SIG-M5 (cell line): ENCODE measurements around the gene NCK2.

Source experiments
- DNase-seq: peaks from one replicate; lab custom pipeline; 2025; lab: John Stamatoyannopoulos, UW

NCK2 gene

DNA sequence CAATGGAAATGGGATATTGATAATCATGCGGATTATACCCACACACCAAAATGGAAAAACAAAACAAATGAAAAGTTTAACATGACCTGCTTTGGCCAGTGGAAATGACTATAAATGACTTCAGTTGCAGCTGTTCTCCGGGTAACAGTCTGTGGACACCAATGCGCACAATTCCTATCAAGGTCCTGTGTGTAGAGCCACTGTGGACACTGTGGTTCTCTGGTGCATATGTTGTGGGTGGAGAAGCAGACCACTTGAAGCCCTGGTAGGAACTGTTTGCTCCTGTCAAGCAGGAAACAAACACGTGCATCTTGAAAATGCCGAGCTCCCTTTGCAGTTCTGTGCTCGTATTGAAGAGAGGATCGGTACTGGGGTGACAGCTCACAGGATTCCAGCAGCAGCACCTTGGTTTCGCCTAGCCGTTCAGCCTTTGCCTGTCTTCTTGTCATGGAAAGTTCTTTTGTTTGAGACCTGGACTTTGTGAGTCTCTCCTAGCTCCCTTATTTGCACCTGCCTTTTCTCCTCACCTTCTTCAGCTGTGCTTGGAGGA lies 32.9 kb downstream of the NCK2 start:
- no peak for DNase-seq

DNA sequence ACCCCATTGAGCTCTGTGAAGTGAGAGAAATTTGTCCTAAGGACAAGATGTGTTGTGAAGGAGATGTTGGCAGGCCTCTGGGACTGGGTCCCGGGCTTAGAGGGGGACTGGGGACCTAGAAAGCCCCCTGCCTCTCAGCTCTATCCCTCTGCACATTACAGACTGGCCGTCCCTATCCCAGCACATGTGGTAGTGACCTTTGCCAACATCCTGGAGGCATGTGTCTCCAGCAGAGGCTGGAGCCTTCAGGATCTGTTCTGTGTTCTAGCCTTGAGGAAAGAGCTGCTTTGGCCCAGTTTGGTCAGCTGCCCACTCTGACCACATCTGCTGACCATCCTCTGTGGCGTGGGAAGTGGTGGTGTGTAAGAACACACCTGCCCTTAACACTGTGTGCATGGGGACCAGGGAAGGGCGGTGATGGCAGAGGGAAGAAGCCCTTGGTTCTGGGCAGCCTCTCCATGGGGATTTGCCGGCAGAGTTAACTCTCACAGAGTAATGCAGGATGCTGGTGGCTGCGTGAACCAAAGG lies 33.4 kb downstream of the NCK2 start:
- DNase-seq: no peak

DNA sequence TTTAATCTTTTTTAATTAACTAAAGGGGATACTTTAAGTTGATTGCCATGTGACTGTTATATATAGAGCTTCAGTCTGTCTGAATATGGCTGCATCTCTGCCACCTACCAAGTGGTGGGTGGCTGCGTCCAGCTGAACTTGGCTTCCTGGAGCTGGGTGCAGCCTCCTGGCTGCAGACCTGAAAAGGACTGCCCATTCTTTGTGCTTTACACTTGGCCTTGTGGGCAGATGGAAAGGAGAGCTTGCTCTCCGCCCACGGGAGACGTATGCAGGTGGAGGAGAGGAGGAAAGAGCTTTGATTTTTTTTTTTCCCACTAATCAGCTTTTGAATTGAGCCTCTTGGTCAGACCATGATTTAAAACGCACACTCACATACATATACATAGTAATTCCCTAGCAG lies 34.7 kb downstream of the NCK2 start:
- DNase-seq: no peak

DNA sequence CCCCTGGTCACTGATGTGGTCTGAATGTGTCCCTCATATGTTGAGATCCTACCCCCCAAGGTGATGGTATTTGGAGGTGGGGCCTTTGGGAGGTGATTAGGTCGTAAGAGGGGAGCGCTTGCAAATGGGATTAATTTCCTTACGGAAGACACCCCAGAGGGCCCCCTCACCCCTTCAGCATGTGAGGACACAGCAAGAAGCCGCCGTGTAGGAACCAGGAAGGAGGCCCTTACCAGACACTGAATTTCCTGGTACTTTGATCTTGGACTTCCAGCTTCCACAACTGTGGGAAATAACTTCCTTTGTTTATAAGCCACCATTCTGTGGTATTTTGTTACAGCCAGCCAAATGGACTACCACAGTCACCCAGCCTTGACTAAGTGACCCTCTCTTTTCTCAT lies 35.9 kb downstream of the NCK2 start:
- DNase-seq: no peak

DNA sequence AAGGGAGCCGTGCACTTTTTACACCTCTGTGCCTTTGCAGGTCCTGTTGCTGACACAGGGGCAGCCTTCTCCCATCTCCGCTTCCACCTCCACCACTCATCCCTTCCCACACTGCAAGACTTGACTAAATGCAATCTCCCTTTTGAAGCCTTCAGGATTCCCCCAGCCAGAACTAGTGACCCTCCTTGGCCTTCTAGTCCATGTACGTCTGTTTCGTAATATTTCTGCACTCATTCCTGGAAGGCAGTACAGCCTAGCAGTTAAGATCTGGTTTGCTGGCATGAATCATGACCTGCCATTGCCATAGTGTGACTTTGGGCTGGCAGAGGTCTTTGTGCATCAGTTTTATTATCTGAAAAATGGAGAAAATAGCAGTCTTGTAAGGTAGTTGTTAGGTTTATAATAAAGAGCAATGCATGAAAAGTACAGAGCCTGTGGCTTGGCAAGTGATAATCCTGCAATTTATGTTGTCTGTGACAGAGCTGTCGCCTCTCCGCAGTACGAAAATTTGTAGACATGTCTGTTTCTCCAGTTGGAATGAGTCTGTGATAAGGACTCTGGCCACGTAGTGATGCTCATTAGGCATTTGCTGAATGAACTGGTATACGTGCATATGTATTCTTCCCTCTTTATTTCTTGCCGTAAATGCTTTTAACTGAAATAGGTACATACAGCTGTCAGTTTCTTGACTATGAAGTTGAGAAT lies 36.7 kb downstream of the NCK2 start:
- no peak for DNase-seq

DNA sequence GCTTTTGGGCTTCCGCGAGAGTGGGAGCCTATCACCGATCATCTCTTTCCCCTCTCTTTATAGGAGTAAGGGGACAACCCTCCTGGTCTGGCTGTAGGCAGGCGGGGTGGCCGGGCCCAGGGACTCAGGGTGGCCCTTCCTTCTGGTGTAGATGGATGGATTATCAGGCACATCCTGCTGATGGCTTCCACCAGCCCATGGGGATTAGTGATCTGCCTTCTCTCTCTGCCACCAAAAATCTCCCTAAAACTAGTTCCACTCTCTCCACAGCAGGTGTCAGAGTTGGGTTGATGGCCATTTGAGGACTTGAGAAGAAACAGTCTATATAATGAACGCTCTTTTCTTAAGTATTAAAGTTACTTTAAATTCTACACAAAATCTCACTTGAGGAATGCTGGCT lies 37.4 kb downstream of the NCK2 start:
- no peak for DNase-seq

DNA sequence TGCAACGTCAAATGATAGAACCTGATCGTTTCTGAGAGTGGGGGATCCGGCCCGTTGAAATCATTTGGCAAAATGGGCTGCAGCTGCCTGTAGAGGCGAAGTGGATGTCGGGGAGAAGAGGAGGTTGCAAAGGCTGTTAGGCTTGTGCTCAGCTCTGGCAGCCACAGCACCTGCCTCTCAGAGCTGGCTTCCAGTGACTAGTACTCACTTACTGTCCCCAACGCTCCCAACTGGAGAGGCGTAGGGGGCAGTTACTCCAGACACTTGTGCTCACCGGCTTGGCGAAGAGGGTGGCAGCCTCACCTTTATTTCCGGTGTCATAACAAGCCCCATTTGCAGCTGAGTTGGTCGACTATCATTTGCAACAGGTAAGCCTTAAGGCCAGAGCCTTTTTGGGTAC lies 37.9 kb downstream of the NCK2 start:
- no peak for DNase-seq

DNA sequence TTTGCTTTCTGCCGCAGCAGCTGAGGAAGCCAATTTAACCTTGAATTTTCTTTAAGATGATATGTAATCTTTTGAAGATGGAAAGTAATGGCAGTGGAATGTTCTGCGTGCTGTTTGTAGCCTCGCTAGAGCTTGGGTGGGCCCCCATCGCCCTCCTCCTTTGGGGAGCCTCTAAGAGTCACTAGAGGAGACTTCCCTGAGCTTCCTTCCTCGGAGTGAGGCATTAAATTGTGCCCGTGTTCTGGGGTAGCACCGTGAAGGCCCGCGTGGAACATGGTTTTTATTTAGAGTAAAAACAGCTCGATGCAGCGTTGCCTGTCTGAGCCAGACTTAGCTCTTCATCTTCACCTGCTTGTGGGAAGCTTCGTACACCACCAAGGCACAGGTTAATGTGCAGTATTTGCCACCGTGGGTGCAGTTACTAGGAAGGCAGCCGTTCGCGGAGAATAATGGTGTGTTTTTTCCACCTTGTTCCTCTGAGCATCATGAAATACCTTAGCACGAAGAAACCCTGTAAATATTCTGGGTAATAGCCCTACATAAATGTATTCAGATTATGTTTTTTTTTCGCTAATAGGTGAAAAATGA lies 38.5 kb downstream of the NCK2 start:
- no peak for DNase-seq

DNA sequence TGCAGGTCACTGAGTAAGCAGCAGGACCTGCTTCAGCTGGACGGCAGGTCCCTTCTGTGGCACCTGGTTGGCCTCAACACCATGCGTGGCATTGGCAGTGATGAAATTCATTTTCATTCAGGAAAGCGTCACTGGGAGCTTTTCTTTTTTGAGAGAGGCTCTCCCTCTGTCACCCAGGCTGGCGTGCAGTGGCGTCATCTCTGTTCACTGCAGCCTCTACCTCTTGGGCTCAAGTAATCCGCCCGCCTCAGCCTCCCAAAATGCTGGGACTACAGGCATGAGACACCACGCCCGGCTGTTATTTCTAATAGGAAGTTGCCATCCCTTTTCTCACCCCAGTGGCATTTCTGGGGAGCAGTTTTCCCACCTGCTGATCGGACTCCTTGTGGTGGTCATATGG lies 39.3 kb downstream of the NCK2 start:
- DNase-seq: no peak

DNA sequence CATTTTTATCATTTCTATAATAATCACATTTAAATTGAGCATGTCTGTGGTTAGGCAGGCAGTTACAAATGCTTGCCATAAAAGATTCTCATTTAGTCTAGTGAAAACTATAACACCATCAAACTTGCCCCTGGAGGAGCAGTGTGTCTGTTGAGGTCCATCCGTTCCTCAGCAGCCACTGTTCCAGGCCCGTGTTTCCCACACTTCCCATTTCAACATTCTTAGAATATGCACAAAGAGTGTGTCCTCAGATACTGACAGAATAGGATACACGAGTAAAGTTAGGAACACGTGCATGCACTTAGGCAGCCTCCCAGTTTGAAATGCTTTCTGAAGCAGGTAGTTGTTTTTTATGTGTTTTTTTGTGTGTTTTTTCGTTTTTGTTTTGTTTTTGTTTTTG lies 39.9 kb downstream of the NCK2 start:
- DNase-seq: no peak

DNA sequence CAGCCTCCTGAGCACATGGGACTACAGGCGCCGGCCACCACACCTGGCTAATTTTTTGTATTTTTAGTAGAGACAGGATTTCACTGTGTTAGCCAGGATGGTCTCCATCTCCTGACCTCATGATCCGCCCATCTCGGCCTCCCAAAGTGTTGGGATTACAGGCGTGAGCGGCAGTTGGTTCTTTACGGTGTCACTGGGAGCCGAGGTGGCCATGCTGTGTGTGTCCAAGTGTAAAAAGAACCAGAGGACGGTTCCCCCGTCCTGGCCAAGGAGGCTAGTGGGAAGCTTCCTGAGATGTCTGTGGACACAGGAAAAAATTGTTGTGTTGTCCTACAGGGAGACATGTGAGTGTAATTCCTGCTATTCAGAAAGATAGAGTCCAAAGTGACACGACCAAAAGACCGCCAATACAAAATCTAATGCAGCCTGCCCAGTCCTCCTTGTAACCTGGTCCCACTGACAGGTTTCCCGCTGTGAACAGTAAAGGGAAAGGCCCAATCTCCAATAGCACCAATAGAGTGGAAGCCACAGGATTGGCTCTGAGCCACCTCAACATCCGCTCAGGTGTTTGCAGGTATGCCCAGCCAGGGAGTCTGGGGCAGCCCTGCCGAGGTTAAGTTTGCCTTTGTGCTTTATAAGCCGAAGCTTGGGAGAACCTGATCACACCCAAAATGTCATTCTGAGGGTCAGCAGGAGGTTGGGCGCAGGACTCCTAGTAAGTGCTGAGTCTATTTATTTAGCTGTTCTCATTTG lies 40.6 kb downstream of the NCK2 start:
- DNase-seq: no peak

DNA sequence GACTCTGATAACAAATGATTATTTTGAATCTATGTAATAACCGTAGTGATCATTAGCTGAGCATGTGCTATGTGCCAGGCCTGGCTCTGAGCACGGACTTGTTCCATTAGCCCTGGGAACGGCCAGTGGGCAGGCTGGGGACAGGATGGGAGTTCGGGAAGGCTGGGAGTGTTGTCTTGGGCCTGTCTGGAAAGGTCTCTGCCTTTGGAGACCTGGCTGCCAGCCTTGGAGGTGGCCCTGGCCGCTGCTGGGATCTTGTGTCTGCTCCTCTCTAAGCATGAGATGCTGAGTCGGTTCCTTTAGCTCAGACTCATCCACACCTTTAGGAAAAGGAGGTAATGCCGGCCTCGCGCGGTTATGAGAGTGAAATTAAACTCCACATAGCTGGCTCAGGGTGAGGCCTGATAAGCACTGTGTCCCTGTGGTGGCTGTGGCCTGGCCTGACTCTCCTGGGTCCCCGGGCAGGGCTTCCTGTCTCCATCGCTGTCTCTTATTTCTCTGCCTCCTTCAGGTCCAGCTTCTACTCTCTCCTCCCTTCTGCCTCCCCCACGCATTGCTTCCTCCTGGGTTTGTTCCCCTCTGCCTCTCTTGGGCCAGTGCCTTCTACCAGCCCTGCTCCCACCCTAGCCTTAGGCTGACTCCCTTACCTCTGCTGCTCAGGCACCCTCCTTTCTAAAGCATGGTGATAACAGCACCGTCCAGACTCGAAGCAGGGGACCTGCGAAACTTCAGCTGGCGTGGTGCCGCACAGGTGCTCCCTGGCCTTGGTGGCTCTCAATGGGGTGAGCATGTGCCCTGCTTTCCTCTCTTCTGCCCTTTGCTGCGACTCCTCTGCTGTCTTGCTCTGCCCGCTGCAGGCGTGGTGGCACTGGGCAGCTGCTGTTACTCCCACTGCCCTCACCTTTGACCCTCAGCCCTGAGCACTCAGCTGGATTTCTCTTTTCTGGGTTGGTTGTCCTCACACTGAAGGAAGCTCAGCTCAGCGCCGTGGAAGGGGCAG lies 41.8 kb downstream of the NCK2 start:
- no peak for DNase-seq

DNA sequence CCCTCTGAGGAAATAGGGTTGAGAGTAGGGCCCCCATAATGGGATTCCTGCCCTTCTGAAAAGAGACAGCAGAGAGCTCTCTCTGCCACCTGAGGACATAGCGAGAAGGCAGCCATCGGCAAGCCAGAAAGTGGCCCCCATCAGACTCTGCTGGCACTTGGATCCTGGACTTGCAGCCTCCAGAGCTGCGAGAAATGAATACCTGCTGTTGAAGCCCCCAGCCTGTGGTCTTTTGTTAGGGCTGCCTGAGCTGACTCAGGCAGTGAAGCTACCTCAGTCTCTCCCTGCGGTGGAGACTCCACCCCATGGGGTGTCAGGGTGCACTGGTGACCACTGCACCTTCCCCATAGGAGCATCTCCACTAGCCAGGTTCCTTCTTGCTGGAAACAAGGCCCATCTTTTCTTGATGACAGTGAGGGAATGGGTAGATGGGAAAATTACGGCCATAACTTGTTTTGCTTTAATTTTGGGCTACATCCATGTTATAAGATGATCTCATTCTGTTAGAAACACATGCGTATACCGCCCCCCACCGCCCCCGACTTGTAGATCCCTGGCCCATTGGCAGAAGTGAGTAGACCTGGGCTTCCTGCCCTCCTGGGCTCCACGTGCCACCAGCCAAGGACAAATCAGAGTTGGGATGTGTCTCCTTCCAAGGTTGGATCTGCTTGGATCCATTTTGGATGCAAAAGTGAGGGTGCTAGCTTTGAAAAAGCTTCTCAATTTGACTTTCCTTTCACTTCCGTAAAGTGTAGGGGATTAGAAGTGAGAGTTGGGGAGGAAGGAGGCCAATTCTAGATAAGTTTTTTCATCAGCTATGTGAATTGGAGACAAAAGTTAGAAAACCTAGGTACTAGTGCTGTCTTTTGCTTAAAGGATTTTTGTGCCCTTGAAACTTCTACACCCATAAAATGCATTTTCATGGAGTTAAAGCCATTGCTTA lies 42.9 kb downstream of the NCK2 start:
- DNase-seq: no peak

DNA sequence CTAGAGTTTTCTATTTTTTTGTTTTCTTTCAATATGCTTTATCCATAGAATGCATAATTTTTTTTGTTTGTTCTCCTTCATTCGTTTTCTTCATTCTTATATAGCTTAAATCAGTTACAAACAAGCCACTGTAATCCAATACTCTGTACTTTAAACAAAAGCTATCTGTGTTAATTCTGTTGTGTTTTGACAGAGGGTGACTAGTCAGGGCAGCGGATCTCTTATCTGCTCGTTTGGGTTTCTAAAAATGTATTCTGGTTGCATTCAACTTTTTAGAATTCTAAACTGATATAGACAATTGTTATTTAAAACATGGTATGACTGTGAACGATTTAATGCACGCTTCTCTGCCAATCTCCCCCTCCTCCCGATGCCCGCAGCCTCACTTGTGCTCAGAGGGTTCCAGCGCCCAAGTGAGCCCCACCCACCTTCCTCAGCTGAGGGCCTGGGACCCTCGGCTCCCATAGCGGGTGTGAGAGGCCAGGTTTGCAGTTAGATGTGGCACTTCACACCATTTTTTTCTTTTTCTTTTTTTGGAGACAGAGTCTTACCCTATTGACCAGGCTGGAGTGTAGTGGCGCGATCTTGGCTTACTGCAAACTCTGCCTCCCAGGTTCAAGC lies 44.1 kb downstream of the NCK2 start:
- no peak for DNase-seq

DNA sequence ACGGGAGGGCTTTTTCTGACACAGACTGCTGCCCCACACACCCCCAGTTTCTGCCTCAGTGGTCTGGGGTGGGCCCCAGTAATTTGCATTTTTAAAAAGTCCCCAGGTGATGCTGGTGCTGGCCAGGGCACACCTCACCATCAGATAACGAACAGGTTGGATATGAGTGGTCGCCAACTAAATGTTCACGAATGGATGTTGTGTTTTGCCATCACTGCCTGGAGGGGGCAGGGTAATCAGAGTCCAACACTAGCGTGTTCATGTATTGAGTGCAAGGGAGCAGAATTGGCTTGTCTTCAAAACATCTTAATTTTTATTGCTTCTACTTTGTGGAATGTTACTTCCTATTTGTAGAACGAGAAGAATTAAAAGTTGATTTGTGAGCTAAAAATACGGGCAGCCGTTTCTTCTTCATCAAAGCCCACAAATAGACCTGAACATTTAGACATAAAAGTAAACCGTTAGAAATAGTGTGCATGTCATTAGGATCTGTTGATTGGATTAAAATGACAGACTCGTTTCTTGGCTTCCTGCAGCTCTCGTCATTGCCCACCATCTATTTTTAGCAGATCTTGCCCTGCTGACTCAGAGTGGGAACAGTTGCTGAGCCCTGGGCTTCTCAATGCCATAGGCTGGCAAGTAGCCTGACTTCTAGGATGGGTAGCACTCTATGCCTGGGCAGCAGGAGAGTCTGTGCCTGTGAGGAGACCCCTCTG lies 45.2 kb downstream of the NCK2 start:
- DNase-seq: peak; percentile 93

DNA sequence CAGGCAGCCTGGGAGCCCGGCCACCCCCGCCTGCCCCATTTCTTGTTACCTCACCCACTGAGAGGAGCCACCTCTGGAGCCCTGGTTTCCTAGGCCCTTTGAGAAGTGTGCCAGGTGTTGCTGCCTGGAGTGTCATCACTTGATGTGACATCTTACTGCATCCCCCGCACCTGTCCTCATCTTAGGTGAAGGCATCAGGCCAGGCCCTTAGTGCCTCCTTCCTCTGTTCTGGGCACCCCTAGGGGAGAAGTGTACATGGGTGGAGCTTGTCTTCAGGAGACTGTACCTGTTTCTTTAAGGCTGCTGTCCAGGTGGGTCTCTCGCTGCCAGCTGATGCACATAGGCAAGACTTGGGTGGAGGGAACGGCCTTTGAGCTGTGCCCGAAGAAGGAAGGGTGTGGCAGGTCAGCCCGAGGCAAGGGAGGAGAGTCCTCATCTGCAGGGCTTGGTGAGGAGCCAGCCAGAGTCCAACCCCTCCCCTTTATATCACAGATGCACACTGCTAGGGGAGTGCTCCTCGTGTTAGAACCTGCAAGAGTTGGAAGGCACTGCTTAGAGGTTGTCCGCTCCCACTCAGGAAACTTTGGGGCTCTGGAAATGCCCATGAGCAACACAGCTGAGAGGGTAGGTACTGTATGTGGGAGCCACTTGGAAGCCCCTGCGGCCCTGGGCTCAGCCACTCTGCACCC lies 45.9 kb downstream of the NCK2 start:
- DNase-seq: no peak

DNA sequence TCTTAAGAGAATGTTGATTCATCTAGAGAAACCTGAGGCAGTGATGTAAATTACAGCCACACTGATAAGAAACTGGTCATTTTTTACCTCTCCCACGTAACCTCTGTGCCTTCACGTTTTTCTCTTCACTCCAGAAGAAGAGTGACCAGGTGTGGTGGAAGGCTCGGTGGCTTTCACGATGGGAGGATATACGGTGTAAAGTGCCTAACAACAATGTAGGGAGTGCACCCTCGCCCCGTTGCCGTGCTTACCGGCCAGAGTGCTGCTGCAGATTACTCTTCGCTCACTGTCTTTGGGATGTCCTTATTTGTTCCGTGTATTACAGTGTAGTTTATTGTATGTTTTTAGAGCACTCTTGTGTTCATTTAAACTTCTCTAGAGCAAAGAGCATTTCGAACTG lies 46.5 kb downstream of the NCK2 start:
- no peak for DNase-seq

DNA sequence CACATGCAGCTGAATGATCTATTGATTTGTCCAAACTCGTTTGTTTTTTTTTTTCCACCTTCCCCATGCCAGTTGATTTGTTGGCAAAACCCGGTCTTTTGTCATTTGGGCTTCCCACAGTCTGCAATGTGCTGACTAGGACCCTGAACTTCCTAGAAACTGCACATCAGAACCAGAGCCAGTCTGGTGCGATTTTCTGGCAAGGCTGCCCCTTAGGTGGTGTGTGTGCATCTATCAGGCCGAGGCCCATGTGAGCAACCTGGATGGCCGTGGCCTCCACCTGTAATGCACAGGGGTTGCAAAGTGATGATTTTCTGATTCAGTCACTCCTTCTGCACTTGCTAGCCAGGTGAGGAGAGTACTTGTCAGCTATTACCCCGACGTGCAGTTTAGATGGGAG lies 47.8 kb downstream of the NCK2 start:
- no peak for DNase-seq
